Retinal pigment epithelial cell (primary cell): Measurements from ENCODE around the gene FMN2.

Source experiments
- DNase-seq: peaks from one replicate; pipeline ENCODE4 v3.0.0-alpha.2; 2010; ENCODE audit warnings: low read depth
- H3K4me3 ChIP-seq: 2 replicates; pipeline ENCODE4 v1.5.1; 2011; ENCODE audit warnings: mild to moderate bottlenecking, low read length, control low read depth, moderate library complexity
- TF ChIP-seq, protein P1 (sequence below): conservative IDR thresholded peaks from 2 replicates; pipeline ENCODE4 v1.5.1; 2011; ENCODE audit warnings: low read depth, low read length, control low read depth, inconsistent platforms

The FMN2 gene

GRCh38 chr1:240445369-240445768, 353.7 kb downstream of the FMN2 start:
- no peak overlapping the region for H3K4me3 ChIP-seq
- DNase-seq, result no peak
- TF ChIP-seq, protein P1, sequence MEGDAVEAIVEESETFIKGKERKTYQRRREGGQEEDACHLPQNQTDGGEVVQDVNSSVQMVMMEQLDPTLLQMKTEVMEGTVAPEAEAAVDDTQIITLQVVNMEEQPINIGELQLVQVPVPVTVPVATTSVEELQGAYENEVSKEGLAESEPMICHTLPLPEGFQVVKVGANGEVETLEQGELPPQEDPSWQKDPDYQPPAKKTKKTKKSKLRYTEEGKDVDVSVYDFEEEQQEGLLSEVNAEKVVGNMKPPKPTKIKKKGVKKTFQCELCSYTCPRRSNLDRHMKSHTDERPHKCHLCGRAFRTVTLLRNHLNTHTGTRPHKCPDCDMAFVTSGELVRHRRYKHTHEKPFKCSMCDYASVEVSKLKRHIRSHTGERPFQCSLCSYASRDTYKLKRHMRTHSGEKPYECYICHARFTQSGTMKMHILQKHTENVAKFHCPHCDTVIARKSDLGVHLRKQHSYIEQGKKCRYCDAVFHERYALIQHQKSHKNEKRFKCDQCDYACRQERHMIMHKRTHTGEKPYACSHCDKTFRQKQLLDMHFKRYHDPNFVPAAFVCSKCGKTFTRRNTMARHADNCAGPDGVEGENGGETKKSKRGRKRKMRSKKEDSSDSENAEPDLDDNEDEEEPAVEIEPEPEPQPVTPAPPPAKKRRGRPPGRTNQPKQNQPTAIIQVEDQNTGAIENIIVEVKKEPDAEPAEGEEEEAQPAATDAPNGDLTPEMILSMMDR, result no peak

- TF ChIP-seq, protein P1, result peak; percentile 59
- H3K4me3 ChIP-seq, result no peak overlapping the region
- no peak for DNase-seq
These were observed 363.6 kb downstream of the FMN2 start for GRCh38 chr1:240455228-240455821.

GRCh38 chr1:240457203-240457602, 365.5 kb downstream of the FMN2 start:
- H3K4me3 ChIP-seq, result no peak overlapping the region
- DNase-seq, result no peak
- TF ChIP-seq, protein P1, result no peak

DNA sequence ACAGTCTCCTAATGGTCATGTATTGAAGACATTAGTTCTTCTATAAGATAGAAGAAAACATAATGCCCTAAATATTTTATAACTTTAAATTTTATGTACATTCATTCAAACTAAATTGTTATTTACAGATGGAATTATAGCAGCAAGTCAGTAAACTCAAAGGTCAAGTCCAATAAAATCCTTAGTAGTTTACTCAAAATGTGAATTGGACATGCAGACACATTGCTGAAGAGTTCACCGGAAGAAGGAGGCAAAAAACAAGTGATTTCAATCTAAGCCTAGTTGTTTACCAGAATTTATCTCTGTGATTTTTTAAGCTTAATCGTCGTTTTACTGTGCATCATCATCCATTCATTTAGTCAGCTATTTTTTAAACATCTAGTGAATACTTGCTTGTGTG, 370.6 kb downstream of the FMN2 start:
- no peak overlapping the region for H3K4me3 ChIP-seq
- TF ChIP-seq, protein P1, result no peak
- no peak for DNase-seq

DNA sequence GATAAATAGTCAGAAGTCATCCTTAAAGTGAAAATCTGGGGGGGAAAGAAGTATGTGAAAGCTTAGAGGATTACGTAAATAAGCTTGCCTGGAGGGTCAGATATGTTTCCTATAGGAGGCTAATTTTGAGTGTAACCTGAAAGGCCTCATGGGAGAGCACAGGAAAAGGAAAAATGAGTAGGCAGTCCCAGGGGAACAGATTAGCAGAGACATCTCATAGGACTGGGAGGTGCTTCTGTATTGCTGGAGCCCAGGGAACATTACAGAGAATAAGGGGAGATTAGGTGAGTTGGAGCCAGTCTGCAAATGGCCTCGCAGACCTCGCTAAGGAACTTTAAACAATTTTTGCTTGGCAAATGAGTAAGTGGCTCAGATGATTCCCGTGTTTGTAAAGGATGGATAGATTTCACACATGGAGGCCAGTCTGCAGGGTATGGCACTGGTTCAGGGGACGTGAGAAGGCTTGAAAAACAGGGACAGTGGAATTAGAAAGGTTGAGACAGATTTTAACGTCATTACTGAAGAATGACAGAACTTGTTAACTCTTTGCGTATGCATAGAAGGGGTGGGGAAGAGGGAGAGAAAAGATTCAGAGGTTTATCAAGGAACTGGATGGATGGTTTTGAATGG, 371.2 kb downstream of the FMN2 start:
- no peak overlapping the region for H3K4me3 ChIP-seq
- no peak for DNase-seq
- TF ChIP-seq, protein P1, result no peak

GRCh38 chr1:240464099-240464498, 372.4 kb downstream of the FMN2 start:
- no peak for DNase-seq
- H3K4me3 ChIP-seq, result no peak overlapping the region
- TF ChIP-seq, protein P1, result no peak

- TF ChIP-seq, protein P1, result no peak
- H3K4me3 ChIP-seq, result no peak overlapping the region
- DNase-seq, result no peak
These were observed 373.9 kb downstream of the FMN2 start for GRCh38 chr1:240465531-240465940.
